ENCODE results near the gene GALNTL6.

- TF ChIP-seq CTCF (IDR thresholded peaks at IDR 0.05) (no peak), POLR2A (IDR thresholded peaks at IDR 0.05) (no peak)
Observed at GRCh38 chr4:171817026-171817425, 3.8 kb downstream of the GALNTL6 start.

Data from lower leg skin (tissue), 3 donors.